HG03575 (cell line): ENCODE measurements around the gene TCFL5.

Source experiments
- ATAC-seq: cut with Tn5 transposase; IDR thresholded peaks from one replicate; pipeline ENCODE4 v1.9.1; 2021; ENCODE audit not compliant: unreplicated experiment, insufficient number of reproducible peaks, low FRiP score; ENCODE audit errors: extremely low read depth

Gene TCFL5

GRCh38 chr20:62828051-62828450 lies 33.6 kb downstream of the TCFL5 start:
- no peak for ATAC-seq

- no peak for ATAC-seq
Observed at GRCh38 chr20:62827311-62828038, 34.1 kb downstream of the TCFL5 start.

GRCh38 chr20:62826646-62827310 lies 34.8 kb downstream of the TCFL5 start:
- ATAC-seq, result no peak

GRCh38 chr20:62825986-62826645 lies 35.5 kb downstream of the TCFL5 start:
- ATAC-seq, result no peak

GRCh38 chr20:62825333-62825985 lies 36.2 kb downstream of the TCFL5 start:
- ATAC-seq, result no peak

GRCh38 chr20:62824476-62825332 lies 36.9 kb downstream of the TCFL5 start:
- no peak for ATAC-seq

- ATAC-seq, result no peak
Observed at GRCh38 chr20:62823688-62824475, 37.7 kb downstream of the TCFL5 start.

GRCh38 chr20:62822788-62823651 lies 38.6 kb downstream of the TCFL5 start:
- ATAC-seq, result no peak

GRCh38 chr20:62822239-62822787 lies 39.3 kb downstream of the TCFL5 start:
- no peak for ATAC-seq

- no peak for ATAC-seq
Observed at GRCh38 chr20:62821726-62822210, 39.9 kb downstream of the TCFL5 start.

- ATAC-seq, result no peak
Observed at GRCh38 chr20:62820962-62821725, 40.5 kb downstream of the TCFL5 start.

GRCh38 chr20:62820208-62820961 lies 41.2 kb downstream of the TCFL5 start:
- ATAC-seq, result no peak

GRCh38 chr20:62819494-62820174 lies 42.0 kb downstream of the TCFL5 start:
- ATAC-seq, result no peak

GRCh38 chr20:62818592-62819493 lies 42.8 kb downstream of the TCFL5 start:
- no peak for ATAC-seq
